HL-60 (cell line): ENCODE data around the gene MRPL20.
"Not testable (repeated sequence)": the region's sequence is repeated elsewhere in the genome, so short reads cannot be mapped to it uniquely, and the experiment has no call there.

Source experiments
- DNase-seq, 2 experiments: peaks; one replicate each; pipeline ENCODE4 v3.0.0-alpha.2; 2010 to 2020; ENCODE audit warnings: low read depth in 1 of 2, low spot score in 1 of 2
- H3K27ac ChIP-seq: fragments of 250-450 bp; sonication (Bioruptor Pico); replicated peaks from 2 replicates; pipeline ENCODE4 v1.5.1; 2020; ENCODE audit warnings: mild to moderate bottlenecking, moderate library complexity
- H3K27me3 ChIP-seq: fragments of 250-450 bp; sonication (Bioruptor Pico); 2 replicates; pipeline ENCODE4 v1.5.1; 2021; ENCODE audit warnings: mild to moderate bottlenecking, moderate library complexity; ENCODE audit not compliant: insufficient read depth, poor library complexity, severe bottlenecking
- H3K4me3 ChIP-seq: replicated peaks from 2 replicates; pipeline ENCODE4 v1.5.1; 2011; ENCODE audit warnings: mild to moderate bottlenecking, control low read depth, low read length; ENCODE audit not compliant: insufficient read depth
- GABPA ChIP-seq: IDR thresholded peaks from 2 replicates; pipeline ENCODE4 v1.6.1; 2012; ENCODE audit warnings: low read depth
- POLR2AphosphoS5 ChIP-seq: IDR thresholded peaks from 2 replicates; pipeline ENCODE4 v1.6.1; 2012; ENCODE audit warnings: low read depth
- SPI1 ChIP-seq: IDR thresholded peaks from 2 replicates; pipeline ENCODE4 v1.6.1; 2012; ENCODE audit warnings: low read depth, mild to moderate bottlenecking, borderline replicate concordance
- TF ChIP-seq, protein P1 (sequence below): IDR thresholded peaks from one replicate; pipeline ENCODE4 v1.5.1; 2011; ENCODE audit warnings: low read length, control low read depth, inconsistent platforms; ENCODE audit not compliant: insufficient read depth
- TF ChIP-seq, protein P2 (sequence below): IDR thresholded peaks from 2 replicates; pipeline ENCODE4 v1.6.1; 2012; ENCODE audit warnings: low read depth; ENCODE audit not compliant: insufficient replicate concordance

Gene MRPL20

DNA sequence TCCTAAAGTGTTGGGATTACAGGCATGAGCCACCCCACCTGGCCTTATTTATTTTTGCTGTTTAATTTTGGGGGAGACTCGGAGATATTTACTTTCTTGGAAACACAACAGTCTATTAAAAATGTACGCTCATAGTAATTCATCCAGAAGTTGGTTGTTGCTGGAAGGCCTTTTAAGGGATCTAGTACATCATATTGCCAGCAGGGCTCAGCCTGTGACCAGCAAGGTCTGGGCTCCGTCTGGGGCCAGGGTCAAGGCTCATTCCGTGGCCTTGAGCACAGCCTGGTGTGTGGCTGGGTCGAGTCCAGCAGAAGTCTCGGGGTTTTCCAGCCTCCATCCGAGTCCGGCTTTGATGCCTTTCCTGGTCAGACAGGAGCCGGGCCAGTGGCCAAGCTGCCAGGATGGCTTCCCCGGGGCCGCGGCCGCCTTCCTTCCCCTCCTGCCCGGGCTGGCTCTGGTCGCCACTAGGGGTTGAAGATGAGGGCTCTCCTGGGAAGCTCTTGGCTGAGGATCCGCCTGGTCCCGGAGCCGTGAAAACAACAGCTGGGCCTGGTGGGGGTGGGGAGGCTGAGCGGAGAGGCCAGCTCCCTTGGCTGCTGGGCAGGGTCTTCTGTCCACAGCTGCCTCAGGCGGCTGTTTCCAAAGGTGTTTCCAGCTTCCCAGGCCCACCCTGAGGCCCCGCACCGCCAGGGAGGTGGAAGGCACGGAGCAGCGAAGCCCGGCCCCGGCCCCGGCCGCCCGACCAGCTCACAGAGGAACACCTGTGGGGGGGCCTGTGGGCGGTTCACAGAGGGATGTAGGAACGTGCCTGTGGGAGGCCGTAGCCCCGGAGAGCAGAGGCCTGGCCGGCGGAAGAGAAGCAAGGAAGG lies 23.3 kb upstream of the MRPL20 start:
- Histone ChIP-seq H3K27me3 (peaks cover 34% of the 10 kb centered on the region), H3K27ac (no peak overlapping the region), H3K4me3 (no peak overlapping the region)
- DNase-seq: no peak
- TF ChIP-seq GABPA (no peak), POLR2AphosphoS5 (no peak), SPI1 (no peak)
- TF ChIP-seq, protein P1, sequence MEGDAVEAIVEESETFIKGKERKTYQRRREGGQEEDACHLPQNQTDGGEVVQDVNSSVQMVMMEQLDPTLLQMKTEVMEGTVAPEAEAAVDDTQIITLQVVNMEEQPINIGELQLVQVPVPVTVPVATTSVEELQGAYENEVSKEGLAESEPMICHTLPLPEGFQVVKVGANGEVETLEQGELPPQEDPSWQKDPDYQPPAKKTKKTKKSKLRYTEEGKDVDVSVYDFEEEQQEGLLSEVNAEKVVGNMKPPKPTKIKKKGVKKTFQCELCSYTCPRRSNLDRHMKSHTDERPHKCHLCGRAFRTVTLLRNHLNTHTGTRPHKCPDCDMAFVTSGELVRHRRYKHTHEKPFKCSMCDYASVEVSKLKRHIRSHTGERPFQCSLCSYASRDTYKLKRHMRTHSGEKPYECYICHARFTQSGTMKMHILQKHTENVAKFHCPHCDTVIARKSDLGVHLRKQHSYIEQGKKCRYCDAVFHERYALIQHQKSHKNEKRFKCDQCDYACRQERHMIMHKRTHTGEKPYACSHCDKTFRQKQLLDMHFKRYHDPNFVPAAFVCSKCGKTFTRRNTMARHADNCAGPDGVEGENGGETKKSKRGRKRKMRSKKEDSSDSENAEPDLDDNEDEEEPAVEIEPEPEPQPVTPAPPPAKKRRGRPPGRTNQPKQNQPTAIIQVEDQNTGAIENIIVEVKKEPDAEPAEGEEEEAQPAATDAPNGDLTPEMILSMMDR: no peak
- TF ChIP-seq, protein P2, sequence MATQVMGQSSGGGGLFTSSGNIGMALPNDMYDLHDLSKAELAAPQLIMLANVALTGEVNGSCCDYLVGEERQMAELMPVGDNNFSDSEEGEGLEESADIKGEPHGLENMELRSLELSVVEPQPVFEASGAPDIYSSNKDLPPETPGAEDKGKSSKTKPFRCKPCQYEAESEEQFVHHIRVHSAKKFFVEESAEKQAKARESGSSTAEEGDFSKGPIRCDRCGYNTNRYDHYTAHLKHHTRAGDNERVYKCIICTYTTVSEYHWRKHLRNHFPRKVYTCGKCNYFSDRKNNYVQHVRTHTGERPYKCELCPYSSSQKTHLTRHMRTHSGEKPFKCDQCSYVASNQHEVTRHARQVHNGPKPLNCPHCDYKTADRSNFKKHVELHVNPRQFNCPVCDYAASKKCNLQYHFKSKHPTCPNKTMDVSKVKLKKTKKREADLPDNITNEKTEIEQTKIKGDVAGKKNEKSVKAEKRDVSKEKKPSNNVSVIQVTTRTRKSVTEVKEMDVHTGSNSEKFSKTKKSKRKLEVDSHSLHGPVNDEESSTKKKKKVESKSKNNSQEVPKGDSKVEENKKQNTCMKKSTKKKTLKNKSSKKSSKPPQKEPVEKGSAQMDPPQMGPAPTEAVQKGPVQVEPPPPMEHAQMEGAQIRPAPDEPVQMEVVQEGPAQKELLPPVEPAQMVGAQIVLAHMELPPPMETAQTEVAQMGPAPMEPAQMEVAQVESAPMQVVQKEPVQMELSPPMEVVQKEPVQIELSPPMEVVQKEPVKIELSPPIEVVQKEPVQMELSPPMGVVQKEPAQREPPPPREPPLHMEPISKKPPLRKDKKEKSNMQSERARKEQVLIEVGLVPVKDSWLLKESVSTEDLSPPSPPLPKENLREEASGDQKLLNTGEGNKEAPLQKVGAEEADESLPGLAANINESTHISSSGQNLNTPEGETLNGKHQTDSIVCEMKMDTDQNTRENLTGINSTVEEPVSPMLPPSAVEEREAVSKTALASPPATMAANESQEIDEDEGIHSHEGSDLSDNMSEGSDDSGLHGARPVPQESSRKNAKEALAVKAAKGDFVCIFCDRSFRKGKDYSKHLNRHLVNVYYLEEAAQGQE: no peak

DNA sequence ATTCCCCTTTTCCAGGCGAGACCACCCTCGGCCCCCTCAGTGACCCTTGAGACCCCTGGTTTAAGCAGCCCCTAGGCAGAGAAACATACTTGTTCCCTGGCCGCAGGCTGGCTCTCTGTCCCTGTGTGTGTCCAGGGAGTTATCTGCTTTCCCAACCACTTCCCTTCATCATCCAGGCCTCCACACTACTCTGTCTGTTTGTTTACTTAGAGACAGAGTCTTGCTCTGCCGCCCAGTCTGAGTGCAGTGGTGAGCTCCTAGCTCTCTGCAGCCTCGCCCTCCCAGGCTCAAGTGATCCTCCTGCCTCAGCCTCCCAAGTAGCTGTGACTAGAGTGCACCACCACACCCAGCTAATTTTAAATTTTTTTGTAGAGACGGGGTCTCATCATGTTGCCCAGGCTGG lies 22.6 kb upstream of the MRPL20 start:
- TF ChIP-seq POLR2AphosphoS5 (no peak), SPI1 (no peak), GABPA (no peak)
- TF ChIP-seq, protein P2: no peak
- TF ChIP-seq, protein P1: no peak
- no peak for DNase-seq
- peaks cover 28% of the 10 kb centered on the region for H3K27me3 ChIP-seq
- H3K27ac ChIP-seq: no peak overlapping the region
- no peak overlapping the region for H3K4me3 ChIP-seq

DNA sequence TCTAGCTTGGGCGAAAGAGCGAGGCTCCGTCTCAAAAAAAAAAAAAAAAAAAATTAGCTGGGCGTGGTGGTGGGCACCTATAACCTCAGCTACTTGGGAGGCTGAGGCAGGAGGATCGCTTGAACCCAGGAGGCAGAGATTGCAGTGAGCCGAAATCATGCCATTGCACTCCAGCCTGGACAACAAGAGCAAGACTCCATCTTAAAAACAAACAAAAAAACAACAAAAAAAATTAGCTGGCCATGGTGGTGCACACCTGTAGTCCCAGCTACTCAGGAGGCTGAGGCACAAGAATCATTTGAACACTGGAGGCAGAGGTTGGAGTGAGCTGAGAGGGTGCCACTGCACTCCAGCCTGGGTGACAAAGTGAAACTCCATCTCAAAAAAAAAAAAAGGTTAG lies 21.9 kb upstream of the MRPL20 start:
- not testable (repeated sequence) for H3K4me3 ChIP-seq, DNase-seq, H3K27ac ChIP-seq
- peaks cover 28% of the 10 kb centered on the region for H3K27me3 ChIP-seq

DNA sequence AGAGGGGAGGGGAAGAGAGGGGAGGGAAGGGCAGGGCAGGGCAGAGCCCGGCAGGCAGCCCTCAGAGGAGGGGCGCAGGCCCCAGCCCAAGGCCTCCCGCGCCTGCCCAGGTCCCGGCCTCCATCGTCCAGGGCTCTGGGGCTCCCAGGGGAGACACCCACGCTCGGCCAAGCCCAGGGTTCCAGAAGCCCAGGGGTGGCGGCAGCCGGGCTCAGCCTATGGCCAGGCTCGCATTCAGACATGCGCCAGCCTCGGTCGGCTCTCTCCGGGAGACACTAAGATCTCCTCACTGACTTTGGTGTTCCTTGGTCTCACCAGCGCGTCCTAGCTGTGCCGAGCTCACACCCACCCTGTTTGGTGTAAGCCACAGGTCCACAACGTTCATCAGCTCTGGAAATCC lies 21.1 kb upstream of the MRPL20 start:
- DNase-seq: no peak
- Histone ChIP-seq H3K4me3 (no peak overlapping the region), H3K27ac (no peak overlapping the region), H3K27me3 (peaks cover 28% of the 10 kb centered on the region)
- TF ChIP-seq GABPA (no peak), POLR2AphosphoS5 (no peak), SPI1 (no peak)
- TF ChIP-seq, protein P2: no peak
- TF ChIP-seq, protein P1: no peak
